Activated CD4-positive, alpha-beta T cell treated with anti-CD3 and anti-CD28 coated beads for 24 hours (primary cell): ENCODE measurements around the gene CTNNA3.

ENCODE experiments used
- DNase-seq, 2 donors: peaks; one replicate each; pipeline ENCODE4 v3.0.0-alpha.2; 2020; ENCODE audit warnings: low read depth in 2 of 2

CTNNA3 gene

GRCh38 chr10:66538908-66539307, 1157.1 kb downstream of the CTNNA3 start:
- no peak for DNase-seq

DNA sequence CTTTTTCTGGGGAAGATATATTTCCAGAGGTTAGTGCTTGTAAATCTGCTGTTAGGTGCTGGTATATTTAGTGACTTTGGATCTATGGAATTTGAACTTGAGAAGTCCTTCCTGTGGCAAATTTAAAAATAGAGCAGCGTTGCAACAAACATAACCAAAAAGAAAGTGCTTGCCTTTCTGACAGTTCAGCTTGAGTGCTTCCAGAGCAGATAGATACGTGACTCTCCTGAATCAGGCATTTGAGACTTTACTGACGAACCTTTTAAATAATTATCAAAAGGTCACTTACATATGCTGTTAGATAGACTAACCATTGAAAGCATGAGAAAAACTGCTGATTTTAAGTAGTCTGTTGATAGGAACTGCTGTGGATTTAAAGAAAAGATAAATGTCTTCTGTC, 1157.6 kb downstream of the CTNNA3 start:
- no peak for DNase-seq

GRCh38 chr10:66537186-66537585, 1158.8 kb downstream of the CTNNA3 start:
- no peak for DNase-seq

- DNase-seq = no peak
Measured at GRCh38 chr10:66535439-66535838, 1160.6 kb downstream of the CTNNA3 start.

DNA sequence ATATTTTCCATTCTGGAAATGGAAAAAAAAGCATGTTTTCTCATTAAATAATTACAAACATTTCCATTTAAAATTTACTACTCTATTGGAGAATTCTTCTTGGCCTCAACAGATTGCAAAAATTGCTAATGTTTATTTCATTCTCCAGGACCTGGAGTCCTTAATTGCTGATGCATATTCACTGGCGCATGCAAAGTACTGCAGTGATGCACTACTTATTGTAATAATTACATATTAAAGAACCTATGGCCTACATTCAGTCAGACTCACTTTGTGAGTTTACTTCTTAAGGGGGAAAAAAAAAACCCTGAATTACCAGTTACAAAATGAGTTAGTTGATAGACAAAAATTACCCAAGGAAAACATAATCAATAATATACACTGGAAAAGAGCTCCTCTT, 1161.1 kb downstream of the CTNNA3 start:
- no peak for DNase-seq

DNA sequence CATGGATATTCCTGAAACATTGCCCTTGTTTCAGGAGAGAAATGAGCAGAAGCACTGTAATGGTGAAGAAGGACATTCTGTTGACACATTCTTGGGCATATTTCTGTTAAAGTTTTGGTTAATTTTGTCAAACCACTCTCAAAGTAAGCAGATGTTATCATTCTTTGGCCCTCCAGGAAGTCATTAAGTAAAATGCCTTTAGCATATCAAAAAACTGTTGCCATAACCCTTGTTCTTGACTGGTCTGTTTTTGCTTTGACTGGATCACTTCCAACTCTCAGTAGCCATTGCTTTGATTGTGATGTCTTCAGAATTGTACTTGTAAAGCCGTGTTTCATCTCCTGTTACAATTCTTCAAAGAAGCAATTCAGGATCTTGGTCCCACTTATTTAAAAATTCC, 1174.5 kb downstream of the CTNNA3 start:
- no peak for DNase-seq

GRCh38 chr10:66519616-66520015, 1176.4 kb downstream of the CTNNA3 start:
- no peak for DNase-seq

GRCh38 chr10:66514666-66515065, 1181.3 kb downstream of the CTNNA3 start:
- no peak for DNase-seq

DNA sequence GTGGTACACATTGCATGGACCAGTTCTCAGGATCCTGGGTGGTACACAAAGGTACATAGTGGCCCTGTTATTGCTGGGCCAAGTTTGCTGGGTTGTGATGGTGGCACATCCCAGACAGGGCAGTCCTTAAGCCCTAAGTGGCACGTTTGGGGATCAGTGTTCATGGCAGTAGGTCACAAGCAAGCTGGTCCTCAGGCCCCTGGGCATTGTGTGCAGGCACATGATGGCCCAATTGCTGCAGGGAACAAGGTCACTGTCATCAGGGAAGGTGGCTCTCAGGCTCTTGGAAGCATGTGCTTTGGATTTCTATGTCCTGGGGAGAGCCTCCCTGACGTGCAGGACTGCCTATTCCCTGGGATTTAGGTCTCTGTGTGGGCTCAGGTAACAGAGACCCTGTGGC, 1182.5 kb downstream of the CTNNA3 start:
- DNase-seq = no peak

- DNase-seq = no peak
Measured at GRCh38 chr10:66505003-66505657, 1190.9 kb downstream of the CTNNA3 start.

GRCh38 chr10:66501356-66501755, 1194.6 kb downstream of the CTNNA3 start:
- no peak for DNase-seq

- DNase-seq = no peak
Measured at GRCh38 chr10:66483966-66484365, 1212.0 kb downstream of the CTNNA3 start.

GRCh38 chr10:66472156-66472555, 1223.8 kb downstream of the CTNNA3 start:
- no peak for DNase-seq

DNA sequence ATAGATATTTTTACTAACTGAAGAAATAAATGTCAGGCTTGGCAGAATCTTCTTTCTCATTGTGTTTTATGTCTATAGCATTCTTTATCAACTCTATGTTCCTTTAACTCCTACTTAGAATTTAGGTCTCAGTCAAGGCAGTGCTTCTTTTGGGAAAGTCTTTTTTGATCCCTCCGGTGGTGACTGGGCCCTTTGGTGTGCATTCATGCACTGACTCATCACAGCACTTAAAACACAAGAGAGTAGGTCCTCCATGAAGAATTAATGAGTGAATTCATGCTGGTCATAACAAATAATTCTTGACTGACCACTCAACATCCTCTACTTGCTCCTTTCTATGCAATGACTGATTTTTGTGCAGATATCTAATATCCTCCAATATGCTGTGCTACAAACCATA, 1229.0 kb downstream of the CTNNA3 start:
- DNase-seq = no peak

GRCh38 chr10:66466622-66467021, 1229.4 kb downstream of the CTNNA3 start:
- no peak for DNase-seq

GRCh38 chr10:66463611-66464010, 1232.4 kb downstream of the CTNNA3 start:
- no peak for DNase-seq

- DNase-seq = no peak
Measured at GRCh38 chr10:66457629-66458028, 1238.4 kb downstream of the CTNNA3 start.

GRCh38 chr10:66455304-66455703, 1240.7 kb downstream of the CTNNA3 start:
- DNase-seq = no peak

DNA sequence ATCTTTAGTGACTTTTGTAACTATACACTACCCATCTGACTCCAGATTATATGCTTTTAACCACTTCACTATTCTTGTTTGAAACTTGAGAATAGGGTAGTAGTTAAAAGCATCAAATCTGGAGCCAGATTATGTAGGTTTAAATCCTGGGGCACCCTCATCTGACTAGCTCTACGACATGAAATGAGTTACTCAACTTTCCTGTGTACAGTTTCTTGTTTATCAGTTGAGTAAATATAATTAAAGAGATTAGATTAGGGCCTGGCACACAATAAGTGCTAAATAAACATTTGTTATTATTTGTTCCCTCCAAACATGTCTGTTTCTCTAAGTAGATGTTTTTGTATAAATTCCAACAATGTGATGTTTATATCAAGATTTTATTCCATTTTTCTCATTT, 1255.4 kb downstream of the CTNNA3 start:
- DNase-seq = no peak

GRCh38 chr10:66414943-66415342, 1281.1 kb downstream of the CTNNA3 start:
- DNase-seq = no peak

GRCh38 chr10:66405566-66405965, 1290.4 kb downstream of the CTNNA3 start:
- no peak for DNase-seq

- DNase-seq = no peak
Measured at GRCh38 chr10:66398669-66399068, 1297.3 kb downstream of the CTNNA3 start.

DNA sequence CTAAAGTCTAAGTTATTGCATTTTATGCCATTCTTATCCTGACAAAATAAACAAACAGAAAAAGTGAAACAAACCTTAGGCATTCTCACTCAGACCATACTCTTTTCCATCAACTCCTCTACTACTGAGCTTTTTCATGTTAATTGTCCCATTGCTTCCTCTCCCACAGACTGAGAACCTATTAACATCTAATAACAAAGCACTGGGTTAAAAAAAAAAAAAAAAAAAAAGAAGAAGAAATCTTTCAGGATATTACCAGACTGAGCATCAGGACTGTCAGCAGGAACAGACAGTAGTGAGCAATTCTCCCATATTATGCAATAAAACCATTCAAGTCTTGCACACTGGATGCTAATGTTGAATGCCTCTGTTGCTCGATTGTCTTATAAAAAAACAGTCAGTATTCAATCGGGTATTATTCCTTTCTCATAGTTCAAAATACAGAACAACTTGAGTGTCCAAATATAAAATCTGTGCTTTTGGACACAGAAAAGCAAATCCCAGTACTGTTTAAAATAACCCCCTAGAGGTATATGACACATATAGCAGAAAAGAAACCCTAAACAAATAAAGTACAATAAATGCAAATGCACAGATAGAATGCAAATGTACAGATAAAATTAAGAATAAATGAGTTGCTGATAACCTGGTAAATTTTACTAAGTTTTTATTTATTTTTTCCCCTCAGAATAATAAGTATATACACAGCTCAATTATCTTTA, 1301.5 kb downstream of the CTNNA3 start:
- no peak for DNase-seq

GRCh38 chr10:66390926-66391325, 1305.1 kb downstream of the CTNNA3 start:
- no peak for DNase-seq
